GM12892 (cell line): ENCODE measurements around the gene BRMS1L.

Source experiments
- POLR2A ChIP-seq: IDR thresholded peaks from 2 replicates; pipeline ENCODE4 v1.6.1; 2011; ENCODE audit warnings: low read depth, low read length, control low read depth
- POLR2AphosphoS5 ChIP-seq: IDR thresholded peaks from 2 replicates; pipeline ENCODE4 v1.6.1; 2011; ENCODE audit warnings: low read depth, low read length, control low read depth
- TAF1 ChIP-seq: IDR thresholded peaks from 2 replicates; pipeline ENCODE4 v1.6.1; 2011; ENCODE audit warnings: low read depth, mild to moderate bottlenecking, control low read depth, low read length, borderline replicate concordance

- TF ChIP-seq POLR2A = no peak
- no peak for TF ChIP-seq TAF1
- no peak for TF ChIP-seq POLR2AphosphoS5
These were observed 23.0 kb downstream of the BRMS1L start for GRCh38 chr14:35849122-35849521.
